ENCODE measurements around the gene PDIA2.
"Not testable (repeated sequence)": the region's sequence is repeated elsewhere in the genome, so short reads cannot be mapped to it uniquely, and the experiment has no call there.

The PDIA2 gene

GRCh38 chr16:301950-302349, 19.0 kb downstream of the PDIA2 start:
- DNase-seq (ENCODE audit: low spot score): no peak

- no peak for DNase-seq (ENCODE audit: low spot score)
These were observed 21.0 kb downstream of the PDIA2 start for GRCh38 chr16:303760-304505.

- no peak for DNase-seq (ENCODE audit: low spot score)
These were observed 23.1 kb downstream of the PDIA2 start for GRCh38 chr16:305916-306626.

GRCh38 chr16:306911-307370, 24.0 kb downstream of the PDIA2 start:
- DNase-seq (ENCODE audit: low spot score): no peak

GRCh38 chr16:307691-308312, 24.8 kb downstream of the PDIA2 start:
- DNase-seq (ENCODE audit: low spot score): no peak

- DNase-seq (ENCODE audit: low spot score): no peak
These were observed 26.5 kb downstream of the PDIA2 start for GRCh38 chr16:309476-309875.

GRCh38 chr16:311725-312124, 28.8 kb downstream of the PDIA2 start:
- no peak for DNase-seq (ENCODE audit: low spot score)

DNA sequence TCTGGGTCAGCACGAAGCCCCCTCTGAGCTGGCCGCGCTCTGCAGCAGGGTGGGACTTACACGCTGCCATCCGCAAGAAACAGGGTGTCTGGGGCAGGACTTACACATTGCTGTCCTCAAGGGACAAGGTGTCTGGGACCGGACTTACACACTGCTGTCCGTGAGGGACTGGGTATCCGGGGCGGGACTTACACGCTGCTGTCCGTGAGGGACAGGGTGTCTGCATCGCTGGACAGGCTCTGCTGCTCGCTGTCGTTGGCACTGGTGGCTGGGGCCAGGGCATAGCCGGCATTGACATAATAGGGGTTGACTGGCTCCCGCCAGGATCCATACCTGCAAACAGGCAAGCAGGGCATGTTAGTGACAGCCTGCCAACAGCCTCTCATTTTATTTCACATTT, 31.4 kb downstream of the PDIA2 start:
- no peak for DNase-seq (ENCODE audit: low spot score)

DNA sequence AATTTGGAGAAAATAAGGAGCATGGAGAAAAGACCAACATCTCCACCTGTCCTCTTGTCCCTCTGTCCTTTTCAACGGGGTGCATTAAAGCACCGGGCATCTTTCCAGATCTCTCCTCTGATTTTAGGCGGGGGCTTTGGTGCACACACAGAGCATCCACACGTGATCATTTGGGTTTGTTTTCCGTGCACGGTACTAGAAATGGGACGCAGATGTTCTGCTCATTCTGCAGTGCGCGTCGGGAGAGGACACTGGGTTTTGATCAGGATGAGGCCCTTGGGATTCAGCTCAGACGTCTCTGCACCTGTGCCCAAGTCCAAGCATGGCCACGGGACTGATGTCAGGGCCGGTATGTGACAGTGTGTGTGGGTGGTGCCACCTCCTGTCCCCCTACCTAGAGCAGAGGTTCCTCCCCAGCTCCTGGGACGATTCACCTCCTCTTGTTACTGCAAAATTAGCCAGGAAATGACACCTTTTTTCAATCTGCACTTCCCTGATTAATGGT, 31.9 kb downstream of the PDIA2 start:
- no peak for DNase-seq (ENCODE audit: low spot score)

- DNase-seq (ENCODE audit: low spot score): no peak
These were observed 33.9 kb downstream of the PDIA2 start for GRCh38 chr16:316741-317464.

GRCh38 chr16:317583-317982, 34.6 kb downstream of the PDIA2 start:
- DNase-seq (ENCODE audit: low spot score): no peak

GRCh38 chr16:318628-319027, 35.7 kb downstream of the PDIA2 start:
- DNase-seq (ENCODE audit: low spot score): peak; percentile 53

GRCh38 chr16:320206-320605, 37.2 kb downstream of the PDIA2 start:
- DNase-seq (ENCODE audit: low spot score): no peak

- no peak for DNase-seq (ENCODE audit: low spot score)
These were observed 38.6 kb downstream of the PDIA2 start for GRCh38 chr16:321532-321931.

GRCh38 chr16:322476-323143, 39.6 kb downstream of the PDIA2 start:
- DNase-seq (ENCODE audit: low spot score): no peak

GRCh38 chr16:324201-324450, 41.2 kb downstream of the PDIA2 start:
- DNase-seq (ENCODE audit: low spot score): no peak

DNA sequence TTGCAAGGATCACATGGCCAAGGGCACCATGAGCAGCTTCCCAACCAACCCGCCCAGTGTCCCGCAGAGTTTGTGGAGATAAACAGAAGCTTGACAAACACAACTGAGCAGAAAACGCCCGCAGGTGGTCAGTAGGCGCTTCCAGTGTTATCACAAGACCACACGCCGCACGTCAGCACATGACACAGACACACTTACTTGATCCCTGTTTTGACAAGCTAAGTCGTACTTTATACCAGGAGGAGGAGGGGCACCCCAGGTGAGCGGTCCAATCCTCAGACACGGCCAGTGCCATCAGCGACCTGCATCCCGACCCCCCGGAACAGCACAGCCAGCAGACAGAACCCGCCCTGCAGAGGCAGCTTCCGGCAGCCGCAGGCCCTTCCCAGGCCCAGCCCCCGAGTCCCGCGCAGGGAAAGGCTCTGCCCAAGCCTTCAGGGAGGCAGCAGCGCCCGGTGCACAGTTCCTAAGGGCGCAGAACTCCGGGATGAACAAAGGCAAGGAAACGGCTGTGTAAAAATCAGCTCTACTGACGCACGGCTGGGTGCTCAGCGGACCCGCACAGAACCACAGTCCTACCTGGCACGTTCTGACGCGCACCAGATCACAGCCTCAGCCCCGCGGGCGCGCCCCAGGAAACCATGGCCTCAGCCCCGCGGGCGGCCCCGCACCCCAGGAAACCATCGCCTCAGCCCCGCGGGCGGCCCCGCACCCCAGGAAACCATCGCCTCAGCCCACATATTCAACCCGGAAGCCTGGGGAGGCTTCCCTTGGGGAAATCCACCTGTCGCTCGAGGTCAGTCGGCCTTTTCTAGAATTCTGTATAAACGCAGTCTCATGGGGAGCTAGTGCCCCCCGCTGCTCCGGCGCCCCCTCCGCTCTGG, 41.7 kb downstream of the PDIA2 start:
- no peak for DNase-seq (ENCODE audit: low spot score)

GRCh38 chr16:325375-326145, 42.6 kb downstream of the PDIA2 start:
- DNase-seq (ENCODE audit: low spot score): no peak

DNA sequence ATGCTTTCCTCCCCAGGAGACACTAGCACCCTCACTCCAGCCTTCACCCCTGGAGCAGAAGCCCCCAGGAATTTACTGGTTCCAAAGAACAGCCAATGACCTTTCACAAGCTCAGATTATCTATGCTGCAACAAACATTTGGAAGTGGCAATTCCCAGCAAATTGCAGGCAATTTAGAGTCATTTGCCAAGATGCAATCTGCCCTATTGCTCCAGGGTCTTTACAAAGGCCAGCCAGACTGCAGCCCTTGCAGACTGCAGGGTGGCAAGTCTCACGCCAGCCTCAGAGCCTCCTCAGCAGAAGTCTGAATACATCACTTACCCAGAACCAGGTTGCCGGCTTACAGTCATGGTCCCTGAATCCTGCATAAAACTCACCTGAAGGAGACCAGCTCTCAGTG, 47.8 kb downstream of the PDIA2 start:
- no peak for DNase-seq (ENCODE audit: low spot score)

GRCh38 chr16:331181-331814, 48.3 kb downstream of the PDIA2 start:
- not testable (repeated sequence) for DNase-seq (ENCODE audit: low spot score)

Data from HuH-7.5 (cell line).